HG03066 (cell line): ENCODE results near the gene CFAP126.
"Not testable (repeated sequence)": the region's sequence is repeated elsewhere in the genome, so short reads cannot be mapped to it uniquely, and the experiment has no call there.

ENCODE experiments used
- ATAC-seq: cut with Tn5 transposase; IDR thresholded peaks from one replicate; pipeline ENCODE4 v1.9.1; 2021; ENCODE audit warnings: low read depth; ENCODE audit not compliant: unreplicated experiment

CFAP126 gene

DNA sequence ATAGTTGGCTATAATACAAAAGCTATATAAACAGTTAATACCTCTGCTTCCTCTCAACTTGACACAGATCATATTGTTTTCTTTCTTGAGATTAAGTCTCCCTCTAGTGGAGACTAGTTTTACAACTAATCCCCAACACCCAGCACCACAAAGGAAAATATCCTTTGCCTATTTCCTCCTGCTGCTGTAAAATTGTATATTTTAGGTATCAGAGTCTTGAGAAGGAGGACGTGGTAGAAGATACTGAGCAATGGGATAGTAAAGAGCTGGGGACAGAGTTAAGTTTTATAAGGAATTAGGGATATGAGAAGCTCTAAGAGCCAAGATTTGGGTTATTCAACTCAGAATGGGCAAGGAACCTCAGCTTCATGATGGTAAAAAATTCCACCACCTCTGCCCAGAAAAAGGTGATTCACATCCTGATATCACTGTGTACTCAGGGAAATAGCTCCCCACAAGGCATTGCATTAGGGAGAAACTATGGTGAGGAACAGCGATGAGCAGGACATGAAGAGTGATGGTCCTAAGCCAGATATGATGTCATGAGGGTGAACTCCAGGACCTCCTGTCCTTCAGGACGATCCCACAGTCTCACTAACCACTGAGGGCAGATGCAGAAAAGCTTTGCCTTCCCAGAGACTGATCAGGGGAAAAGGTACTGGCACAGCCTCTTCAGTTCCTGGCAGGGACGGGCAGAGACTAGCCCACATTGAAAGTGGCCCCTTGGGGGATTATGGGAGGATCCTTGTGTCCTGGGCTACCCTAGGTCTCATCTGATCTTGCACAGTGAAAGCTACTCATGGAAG is 14.7 kb upstream of the CFAP126 start:
- no peak for ATAC-seq

DNA sequence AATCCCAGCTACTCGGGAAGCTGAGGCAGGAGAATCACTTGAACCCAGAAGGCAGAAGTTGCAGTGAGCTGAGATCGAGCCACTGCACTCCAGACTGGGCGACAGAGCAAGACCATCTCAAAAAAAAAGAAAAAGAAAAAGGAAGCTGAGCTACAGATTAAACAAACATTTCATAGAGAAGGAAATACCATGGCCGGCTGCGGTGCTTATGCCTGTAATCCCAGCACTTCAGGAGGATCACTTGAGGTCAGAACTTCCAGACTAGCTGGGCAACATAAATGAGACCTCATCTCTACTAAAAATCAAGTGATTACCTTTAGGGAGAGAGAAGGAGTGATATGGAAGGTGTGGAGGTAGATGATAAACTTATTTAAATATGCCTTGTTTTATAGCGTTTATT is 14.0 kb upstream of the CFAP126 start:
- ATAC-seq = no peak

DNA sequence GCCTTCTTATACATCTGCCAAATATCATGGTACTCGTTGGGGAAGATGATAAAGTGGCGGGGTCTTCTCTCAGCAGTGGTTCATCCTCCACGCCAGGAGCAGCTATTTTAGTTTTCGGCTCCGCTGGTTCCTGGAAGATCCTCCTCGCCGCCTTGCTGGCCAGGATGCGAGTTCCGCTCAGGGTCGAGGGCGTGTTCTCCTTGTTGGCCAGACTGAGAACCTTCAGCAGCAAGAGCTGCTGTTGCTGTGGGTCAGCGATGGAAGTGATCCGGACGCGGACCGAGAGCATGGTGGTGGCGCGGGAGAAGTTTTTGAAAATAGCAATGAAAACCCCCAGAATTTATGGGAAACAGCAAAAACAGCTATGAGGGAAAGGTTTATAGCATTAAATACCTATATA is 11.4 kb upstream of the CFAP126 start:
- no peak for ATAC-seq

DNA sequence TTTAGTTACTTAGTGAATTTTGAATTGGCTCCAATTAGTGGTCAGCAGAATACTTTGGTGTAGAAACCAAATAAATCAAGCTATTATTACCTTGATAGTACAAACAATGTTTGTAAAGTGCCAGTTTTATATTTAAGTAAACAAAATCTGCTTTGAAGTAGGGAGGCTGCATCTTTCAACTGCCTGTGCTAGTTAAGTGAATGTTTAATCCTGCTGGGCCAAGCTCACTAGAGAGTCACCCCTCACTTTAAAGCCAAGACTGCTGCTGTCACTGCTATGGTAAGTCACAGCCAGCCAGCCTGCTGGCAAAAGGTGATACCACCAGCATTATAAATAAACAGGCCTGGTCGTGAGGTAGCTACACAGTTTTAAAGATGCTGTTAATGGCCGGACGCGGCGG is 10.3 kb upstream of the CFAP126 start:
- ATAC-seq = no peak

DNA sequence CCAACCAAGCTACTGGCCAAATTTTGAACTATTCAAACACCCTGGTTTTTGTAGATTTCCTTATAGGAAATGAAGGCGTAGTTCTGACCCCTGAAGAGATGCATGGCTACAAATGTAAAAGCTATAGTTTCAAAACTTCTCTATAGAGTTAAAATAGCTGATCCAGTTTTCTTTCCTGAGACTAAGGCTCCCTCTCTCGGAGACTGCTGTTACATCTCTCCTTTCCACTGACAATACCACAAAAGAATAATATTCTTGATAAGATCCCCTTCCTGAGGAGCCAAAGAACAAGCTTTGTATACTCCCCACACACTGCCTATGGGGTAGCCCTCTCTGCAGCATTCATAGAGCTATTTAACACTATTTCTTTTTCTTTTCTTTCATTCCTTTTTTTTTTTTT is 6.7 kb upstream of the CFAP126 start:
- ATAC-seq = no peak

DNA sequence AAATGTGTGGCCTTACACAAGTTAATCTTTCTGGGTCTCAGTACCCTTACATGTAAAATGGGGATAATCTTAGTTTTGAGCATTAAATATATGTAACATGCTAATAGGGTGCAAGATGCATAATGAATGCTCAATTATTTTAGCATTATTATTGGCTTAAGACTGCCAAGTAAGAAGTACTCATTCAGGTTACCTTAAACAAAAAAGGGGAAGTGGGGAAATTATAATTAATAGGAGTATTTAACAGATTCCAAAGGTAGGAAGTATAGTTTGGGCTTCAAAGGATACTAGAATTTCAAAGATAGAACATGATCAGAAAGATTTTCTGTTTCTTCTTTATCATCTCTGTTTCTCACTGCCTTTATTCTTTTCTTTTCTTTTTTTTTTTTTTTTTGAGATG is 5.8 kb upstream of the CFAP126 start:
- no peak for ATAC-seq

DNA sequence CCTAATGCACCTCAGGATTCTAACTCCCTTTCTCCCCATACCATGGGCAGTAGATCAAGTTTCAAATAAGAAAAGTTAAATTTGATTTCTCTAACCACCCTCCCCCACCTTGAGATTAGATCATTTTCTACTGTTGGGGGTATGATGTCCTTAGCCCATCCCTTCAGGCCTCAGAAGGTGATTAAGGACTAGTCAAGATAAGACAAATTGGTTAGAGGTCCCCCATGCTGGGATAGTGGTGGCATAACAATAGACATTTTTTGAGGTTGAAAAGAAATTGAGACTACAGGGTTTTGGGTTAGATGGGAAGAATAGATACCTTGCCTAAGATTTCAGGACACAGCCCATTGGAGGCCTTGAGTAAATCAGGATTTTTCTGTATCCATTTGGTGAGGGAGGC is 2.5 kb downstream of the CFAP126 start:
- ATAC-seq = no peak

DNA sequence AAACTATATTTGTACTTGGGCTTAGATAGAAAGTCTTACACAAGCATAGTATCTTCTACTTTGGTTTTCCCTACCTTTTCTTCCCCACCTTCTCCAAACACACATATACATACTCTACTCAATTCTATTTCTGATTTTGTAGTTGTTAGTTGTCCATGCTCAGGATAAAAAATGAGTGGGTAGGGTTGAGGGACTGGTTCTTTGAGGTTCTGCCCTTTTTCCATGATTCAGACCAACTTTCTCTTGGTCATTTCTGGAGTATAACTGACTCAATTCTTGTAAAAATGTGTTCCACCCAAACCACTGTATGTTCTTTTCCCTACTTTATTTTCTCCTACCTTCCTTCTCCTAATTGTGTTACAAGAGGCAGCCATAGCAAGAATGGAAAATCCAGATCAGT is 3.3 kb downstream of the CFAP126 start:
- ATAC-seq = no peak

DNA sequence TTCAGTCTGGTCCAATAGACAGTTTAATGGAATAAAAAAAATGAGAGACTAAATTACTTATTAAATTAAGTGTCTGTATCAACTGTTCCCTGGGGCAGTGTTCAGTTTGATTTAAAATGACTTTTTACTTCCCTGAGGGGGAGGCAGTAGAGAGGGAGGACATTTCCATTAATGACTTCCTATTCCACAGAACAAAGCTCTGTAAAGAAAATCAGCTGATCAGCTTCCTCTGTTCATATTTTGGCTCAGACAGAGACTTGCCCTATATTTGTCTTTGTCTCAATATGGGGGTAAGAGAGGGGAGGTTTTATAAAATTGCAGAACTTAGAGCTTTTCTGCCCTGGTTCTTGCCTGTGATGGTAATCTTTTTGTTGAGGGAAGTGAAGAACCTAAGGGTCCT is 8.4 kb downstream of the CFAP126 start:
- ATAC-seq = no peak

DNA sequence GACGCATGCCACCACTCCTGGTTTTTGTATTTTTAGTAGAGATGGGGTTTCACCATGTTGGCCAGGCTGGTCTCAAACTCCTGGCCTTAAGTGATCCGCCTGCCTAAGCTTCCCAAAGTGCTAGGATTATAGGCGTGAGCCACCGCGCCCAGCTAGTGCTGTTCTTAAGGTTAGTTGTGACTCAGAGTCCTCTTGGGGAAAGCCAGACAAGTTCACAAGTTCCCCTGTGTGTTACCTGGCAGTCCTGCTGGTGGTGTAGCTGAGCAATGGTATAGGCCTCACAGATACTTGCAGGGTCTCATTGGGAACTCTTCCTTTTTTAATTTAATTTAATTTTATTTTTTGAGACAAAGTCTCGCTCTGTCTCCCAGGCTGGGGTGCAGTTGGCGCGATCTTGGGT is 10.6 kb downstream of the CFAP126 start:
- no peak for ATAC-seq

DNA sequence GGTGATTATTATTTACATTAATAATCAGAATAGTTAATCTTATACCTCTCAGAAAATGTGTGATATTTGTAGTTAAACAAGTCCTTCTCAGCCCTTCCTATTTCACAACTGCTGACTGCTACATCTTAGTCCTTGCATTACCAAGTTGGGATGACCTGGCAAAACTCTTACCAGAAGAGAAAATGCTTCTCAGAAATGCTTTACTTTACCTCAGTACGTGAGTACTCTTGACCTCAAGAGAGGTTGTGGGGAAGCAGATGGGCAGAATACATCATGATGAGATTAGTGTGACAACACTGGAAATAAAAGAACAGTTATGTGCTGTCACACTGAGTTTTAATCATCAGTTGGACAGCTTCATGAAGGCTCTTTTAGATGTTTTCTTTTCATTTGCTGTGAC is 16.2 kb downstream of the CFAP126 start:
- no peak for ATAC-seq

DNA sequence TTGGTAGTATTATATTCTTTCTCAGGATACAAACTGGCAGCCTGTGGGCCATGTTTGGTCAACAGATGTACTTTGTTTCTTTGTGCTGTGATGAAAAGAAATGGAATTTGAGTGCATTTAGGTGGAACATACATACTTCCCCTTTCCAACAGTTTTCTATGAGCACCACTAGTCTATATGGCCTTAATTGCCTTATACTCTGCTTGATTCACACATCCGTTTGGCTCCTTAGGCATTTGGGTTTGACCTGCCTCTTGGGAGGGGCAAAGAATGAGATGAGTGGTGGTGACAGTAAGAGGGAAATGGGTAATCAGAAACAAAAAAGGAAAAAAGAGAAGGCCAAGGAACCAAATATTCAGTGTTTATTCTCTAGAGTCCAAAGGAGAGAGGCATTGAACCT is 17.0 kb downstream of the CFAP126 start:
- ATAC-seq = no peak

DNA sequence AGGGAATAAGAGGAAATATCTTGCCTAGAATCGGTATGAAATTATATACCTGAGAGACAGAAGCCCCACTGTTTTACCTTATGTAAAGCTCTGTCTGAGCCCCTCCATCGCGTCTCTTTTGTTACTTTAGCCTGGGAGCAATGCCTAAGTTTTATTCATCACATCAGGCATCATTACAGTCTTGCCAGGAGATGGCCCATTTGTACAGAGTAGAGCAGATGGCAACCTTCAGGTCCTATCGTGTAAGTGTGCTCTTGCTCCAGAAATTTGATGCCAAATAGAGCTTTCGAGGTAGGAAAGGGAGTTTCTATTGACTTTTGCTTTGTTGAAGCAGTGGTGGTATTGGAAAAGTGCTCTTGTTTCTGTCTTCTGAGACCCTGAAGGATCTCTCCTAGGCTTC is 24.9 kb downstream of the CFAP126 start:
- ATAC-seq = no peak

DNA sequence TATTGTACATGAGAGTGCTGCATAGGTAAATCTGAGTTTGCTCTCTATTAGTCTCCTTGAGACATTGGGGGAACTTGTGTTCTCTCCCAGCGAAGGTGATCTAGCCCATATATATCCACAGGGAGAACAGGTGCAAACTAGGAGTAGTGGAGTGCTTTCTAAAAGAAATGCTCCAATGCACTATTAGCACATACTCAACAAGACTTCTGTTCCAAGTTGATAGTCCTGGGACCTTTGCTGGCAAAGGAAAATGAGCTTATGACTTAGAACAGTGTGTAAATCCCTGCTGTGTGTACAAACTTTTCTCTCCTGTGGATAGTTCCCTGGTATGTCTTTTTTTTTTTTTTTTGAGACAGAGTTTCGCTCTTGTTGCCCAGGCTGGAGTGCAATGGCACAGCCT is 25.5 kb downstream of the CFAP126 start:
- no peak for ATAC-seq

DNA sequence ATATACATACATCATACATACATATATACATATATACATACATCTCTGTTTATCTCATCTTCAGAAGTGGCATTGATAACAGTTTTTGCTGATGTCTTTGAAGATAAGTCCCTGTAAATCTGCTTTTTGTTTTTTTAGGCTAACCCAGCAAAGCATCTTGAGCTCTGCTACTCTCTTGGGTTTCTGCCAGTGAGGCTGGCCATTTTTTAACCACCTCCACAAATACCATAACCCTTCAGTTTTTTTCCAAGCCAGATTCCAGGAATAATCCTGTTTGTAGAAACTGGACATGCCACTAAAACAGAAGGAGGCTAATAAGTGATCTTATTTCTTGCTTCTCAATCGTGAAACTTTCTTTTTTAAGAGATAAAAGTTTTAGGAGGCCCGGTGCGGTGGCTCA is 31.9 kb downstream of the CFAP126 start:
- ATAC-seq = no peak

DNA sequence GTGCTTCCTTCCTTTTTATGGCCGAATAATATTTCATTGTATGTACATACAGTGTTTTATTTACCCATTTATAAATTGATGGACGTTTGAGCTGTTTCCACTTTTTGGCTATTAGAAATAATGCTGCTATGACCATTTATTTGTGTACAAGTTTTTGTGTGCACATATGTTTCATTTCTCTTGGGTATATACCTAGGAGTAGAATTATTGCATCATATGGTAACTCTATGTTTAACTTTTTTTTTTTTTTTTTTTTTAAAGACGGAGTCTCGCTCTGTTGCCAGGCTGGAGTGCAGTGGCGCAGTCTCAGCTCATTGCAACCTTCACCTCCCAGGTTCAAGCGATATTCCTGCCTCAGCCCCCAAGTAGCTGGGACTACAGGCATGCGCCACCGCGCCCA is 34.5 kb downstream of the CFAP126 start:
- no peak for ATAC-seq

DNA sequence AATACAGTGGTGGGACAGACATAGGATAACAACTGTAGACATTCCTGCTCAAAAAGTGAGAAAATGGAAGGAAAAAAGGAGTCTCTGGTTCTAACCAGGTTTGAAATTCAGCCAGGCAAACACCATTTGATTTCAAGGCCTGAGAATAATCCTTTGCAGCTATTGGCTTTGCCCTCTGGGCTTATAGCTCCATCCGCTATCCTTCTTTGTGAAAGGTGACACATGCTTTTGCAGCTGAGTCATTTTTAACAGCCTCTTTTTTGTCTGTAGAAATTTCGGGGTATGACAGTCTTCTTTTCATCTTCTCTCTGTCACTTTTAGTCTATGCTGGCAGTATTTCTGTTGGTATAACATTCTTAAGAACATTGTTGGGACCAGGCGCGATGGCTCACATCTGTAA is 37.3 kb downstream of the CFAP126 start:
- no peak for ATAC-seq

DNA sequence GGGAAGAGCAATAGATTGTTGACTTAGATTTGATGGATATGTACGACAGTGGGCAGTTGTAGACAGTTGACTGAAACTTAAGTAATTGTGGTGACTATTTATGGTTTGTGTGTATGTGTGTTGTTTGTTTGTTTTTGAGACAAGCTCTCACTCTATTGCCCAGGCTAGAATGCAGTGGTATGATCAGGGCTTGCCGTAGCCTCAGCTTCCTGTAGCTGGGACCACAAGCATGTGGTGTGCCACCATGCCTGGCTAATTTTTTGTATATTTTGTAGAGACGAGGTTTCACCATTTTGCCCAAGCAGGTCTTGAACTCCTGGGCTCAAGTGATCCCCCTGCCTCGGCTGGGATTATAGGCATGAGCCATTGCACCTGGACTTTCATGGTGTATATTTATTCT is 43.7 kb downstream of the CFAP126 start:
- ATAC-seq = no peak

DNA sequence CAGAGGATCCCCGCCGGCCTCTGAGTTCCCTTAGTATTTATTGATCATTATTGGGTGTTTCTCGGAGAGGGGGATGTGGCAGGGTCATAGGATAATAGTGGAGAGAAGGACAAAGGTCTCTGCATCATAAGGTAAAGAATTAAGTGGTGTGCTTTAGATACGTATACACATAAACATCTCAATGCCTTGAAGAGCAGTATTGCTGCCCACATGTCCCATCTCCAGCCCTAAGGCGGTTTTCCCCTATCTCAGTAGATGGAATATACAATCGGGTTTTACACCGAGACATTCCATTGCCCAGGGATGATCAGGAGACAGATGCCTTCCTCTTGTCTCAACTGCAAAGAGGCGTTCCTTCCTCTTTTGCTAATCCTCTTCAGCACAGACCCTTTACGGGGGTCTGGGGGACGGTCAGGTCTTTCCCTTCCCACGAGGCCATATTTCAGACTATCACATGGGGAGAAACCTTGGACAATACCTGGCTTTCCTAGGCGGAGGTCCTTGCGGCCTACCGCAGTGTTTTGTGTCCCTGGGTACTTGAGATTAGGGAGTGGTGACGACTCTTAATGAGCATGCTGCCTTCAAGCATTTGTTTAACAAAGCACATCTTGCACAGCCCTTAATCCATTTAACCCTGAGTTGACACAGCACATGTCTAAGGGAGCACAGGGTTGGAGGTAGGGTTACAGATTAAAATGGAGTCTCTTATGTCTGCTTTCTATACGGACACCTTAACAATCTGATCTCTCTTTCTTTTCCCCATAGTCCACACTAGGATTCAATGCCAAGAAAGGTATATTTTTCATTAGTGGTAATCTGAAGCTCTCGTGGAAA is 51.6 kb downstream of the CFAP126 start:
- not testable (repeated sequence) for ATAC-seq
